Mesenchymal stem cell (in vitro differentiated cells and primary cell): ENCODE results near the gene BRD2.
A peak's percentile ranks its signal among the peaks of the same experiment; 100 is the strongest.

Experiments
- DNase-seq: peaks from one replicate; pipeline ENCODE4 v3.0.0-alpha.2; 2013
- H2AFZ ChIP-seq: one replicate; pipeline ENCODE4 v1.6.1; 2013; ENCODE audit warnings: low read depth, mild to moderate bottlenecking, control low read depth, inconsistent platforms, low read length, moderate library complexity
- H2AK5ac ChIP-seq: 2 replicates; pipeline ENCODE4 v1.6.1; 2013; ENCODE audit warnings: low read length, moderate library complexity, mild to moderate bottlenecking, inconsistent platforms; ENCODE audit not compliant: severe bottlenecking
- H2BK120ac ChIP-seq: one replicate; pipeline ENCODE4 v1.6.1; 2013; ENCODE audit warnings: low read depth, mild to moderate bottlenecking, inconsistent platforms, low read length, moderate library complexity
- H2BK12ac ChIP-seq, 2 experiments: one replicate each; pipeline ENCODE4 v1.6.1; 2013; ENCODE audit warnings: inconsistent platforms in 2 of 2, low read length in 2 of 2, mild to moderate bottlenecking in 2 of 2, moderate library complexity in 2 of 2, control low read depth in 1 of 2
- H2BK15ac ChIP-seq: one replicate; pipeline ENCODE4 v1.6.1; 2013; ENCODE audit warnings: mild to moderate bottlenecking, low read depth, inconsistent platforms; ENCODE audit not compliant: poor library complexity, severe bottlenecking
- H2BK5ac ChIP-seq: 2 replicates; pipeline ENCODE4 v1.6.1; 2013; ENCODE audit warnings: low read depth, mild to moderate bottlenecking, low read length, control low read depth, inconsistent platforms; ENCODE audit not compliant: poor library complexity, severe bottlenecking
- H3K14ac ChIP-seq, 2 experiments: one replicate each; pipeline ENCODE4 v1.6.1; 2013; ENCODE audit warnings: inconsistent platforms in 2 of 2, low read length in 2 of 2, control low read depth in 1 of 2, mild to moderate bottlenecking in 1 of 2, moderate library complexity in 1 of 2
- H3K18ac ChIP-seq, 2 experiments: one replicate each; pipeline ENCODE4 v1.6.1; 2013; ENCODE audit warnings: inconsistent platforms in 2 of 2, low read length in 2 of 2, control low read depth in 1 of 2, low read depth in 1 of 2, mild to moderate bottlenecking in 1 of 2
- H3K23ac ChIP-seq, 2 experiments: one replicate each; pipeline ENCODE4 v1.6.1; 2013; ENCODE audit warnings: inconsistent platforms in 2 of 2, low read length in 2 of 2, mild to moderate bottlenecking in 2 of 2, moderate library complexity in 2 of 2, control low read depth in 1 of 2
- H3K27ac ChIP-seq: 2 replicates; pipeline ENCODE4 v1.5.1; 2013; ENCODE audit warnings: mild to moderate bottlenecking, moderate library complexity, low read length, control low read depth, inconsistent platforms; ENCODE audit not compliant: poor library complexity, severe bottlenecking
- H3K27me3 ChIP-seq, 2 experiments: 2 replicates each; pipeline versions ENCODE4 v1.6.1 to v1.7.0; 2013; ENCODE audit warnings: low read length in 2 of 2, mild to moderate bottlenecking in 2 of 2, moderate library complexity in 2 of 2, control low read depth in 1 of 2, inconsistent platforms in 1 of 2; ENCODE audit not compliant: control insufficient read depth in 1 of 2, insufficient read depth in 1 of 2
- H3K36me3 ChIP-seq, 2 experiments: 2 replicates each; pipeline versions ENCODE4 v1.6.1 to v1.7.0; 2013; ENCODE audit warnings: low read length in 2 of 2, control low read depth in 1 of 2, inconsistent platforms in 1 of 2, low read depth in 1 of 2, mild to moderate bottlenecking in 1 of 2; ENCODE audit not compliant: insufficient read depth in 2 of 2, control insufficient read depth in 1 of 2
- H3K4ac ChIP-seq, 2 experiments: one replicate each; pipeline ENCODE4 v1.6.1; 2013; ENCODE audit warnings: inconsistent platforms in 2 of 2, low read length in 2 of 2, mild to moderate bottlenecking in 2 of 2, moderate library complexity in 2 of 2, control low read depth in 1 of 2, low read depth in 1 of 2
- H3K4me1 ChIP-seq: 2 replicates; pipeline ENCODE4 v1.6.1; 2013; ENCODE audit warnings: low read depth, low read length, control low read depth; ENCODE audit not compliant: control insufficient read depth, insufficient read depth
- H3K4me2 ChIP-seq: 2 replicates; pipeline ENCODE4 v1.6.1; 2013; ENCODE audit warnings: low read length, mild to moderate bottlenecking, inconsistent platforms; ENCODE audit not compliant: poor library complexity, severe bottlenecking
- H3K4me3 ChIP-seq, 2 experiments: 2 replicates each; pipeline versions ENCODE4 v1.5.1 to v1.7.0; 2013; ENCODE audit warnings: low read length in 2 of 2, mild to moderate bottlenecking in 2 of 2, control low read depth in 1 of 2, low read depth in 1 of 2; ENCODE audit not compliant: insufficient read depth in 1 of 2
- H3K79me1 ChIP-seq: replicated peaks from 2 replicates; pipeline ENCODE4 v1.6.1; 2013; ENCODE audit warnings: mild to moderate bottlenecking, control low read depth, low read length, inconsistent platforms; ENCODE audit not compliant: poor library complexity, severe bottlenecking
- H3K9ac ChIP-seq: 2 replicates; pipeline ENCODE4 v1.7.0; 2013; ENCODE audit warnings: mild to moderate bottlenecking, low read length, moderate library complexity
- H3K9me3 ChIP-seq: 2 replicates; pipeline ENCODE4 v1.7.0; 2013; ENCODE audit warnings: mild to moderate bottlenecking, low read length; ENCODE audit not compliant: control insufficient read depth
- H4K8ac ChIP-seq: one replicate; pipeline ENCODE4 v1.6.1; 2013; ENCODE audit warnings: inconsistent platforms, mild to moderate bottlenecking, low read length, moderate library complexity
- H4K91ac ChIP-seq: one replicate; pipeline ENCODE4 v1.6.1; 2013; ENCODE audit warnings: mild to moderate bottlenecking, low read length, inconsistent platforms
- WGBS: methylation state at CpG from one replicate; pipeline ENCODE4 v1.1.7; 2013; ENCODE audit warnings: mixed read lengths; 5-methylcytosine and 5-hydroxymethylcytosine counted together

Gene BRD2

DNA sequence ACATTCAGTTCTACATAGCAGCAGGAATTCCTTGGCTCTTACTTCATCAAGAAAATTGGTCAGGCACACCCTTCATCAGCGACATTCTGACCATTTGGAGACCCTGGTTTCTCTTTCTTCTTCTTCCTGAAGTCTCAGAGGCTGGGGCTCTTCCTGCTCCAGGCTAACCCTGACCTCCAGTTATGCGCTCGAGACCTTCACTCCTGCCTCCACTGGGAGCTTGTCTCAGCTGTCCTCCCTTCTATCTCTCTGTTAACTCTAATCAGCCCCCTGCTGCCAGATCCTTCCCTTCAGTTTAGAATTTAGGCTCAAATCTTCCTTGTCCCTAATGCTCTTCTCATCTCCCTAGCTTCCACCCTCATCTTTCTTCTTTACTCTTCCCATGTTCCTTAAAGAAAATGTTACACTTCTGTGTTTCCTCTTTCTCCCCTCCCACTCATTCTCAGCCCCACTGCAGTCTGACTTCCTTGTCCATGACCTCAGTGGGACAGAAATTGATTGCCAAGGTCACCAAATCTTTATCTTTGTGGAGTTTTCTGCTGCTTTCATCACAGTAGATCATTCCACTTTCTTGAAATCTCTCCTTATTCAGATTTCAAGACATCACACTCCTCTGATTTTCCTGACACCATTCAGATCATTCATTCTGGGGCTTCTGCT, 49.4 kb downstream of the BRD2 start:
- no peak overlapping the region for H3K4ac ChIP-seq
- H3K14ac ChIP-seq: no peak overlapping the region
- H3K9me3 ChIP-seq: no peaks in the 10 kb centered on the region
- no peak overlapping the region for H4K8ac ChIP-seq
- H2AFZ ChIP-seq: no peak overlapping the region
- H3K4me1 ChIP-seq: no peaks in the 10 kb centered on the region
- H3K27ac ChIP-seq: no peak overlapping the region
- DNase-seq: no peak
- H3K4me2 ChIP-seq: no peak overlapping the region
- H3K27me3 ChIP-seq: peaks cover 16 to 75% of the 10 kb centered on the region in 2 experiments
- H2AK5ac ChIP-seq: no peak overlapping the region
- no peaks in the 10 kb centered on the region for H3K79me1 ChIP-seq
- peak overlapping the region; percentile 59 for H2BK120ac ChIP-seq
- H2BK5ac ChIP-seq: no peak overlapping the region
- H3K36me3 ChIP-seq: no peaks in the 10 kb centered on the region
- no peak overlapping the region for H2BK12ac ChIP-seq
- WGBS: 64% methylated on average over 3 of the region's 3 CpGs
- H4K91ac ChIP-seq: no peak overlapping the region
- H2BK15ac ChIP-seq: no peak overlapping the region
- H3K23ac ChIP-seq: no peak overlapping the region
- H3K4me3 ChIP-seq: no peak overlapping the region
- H3K18ac ChIP-seq: no peak overlapping the region
- no peak overlapping the region for H3K9ac ChIP-seq

DNA sequence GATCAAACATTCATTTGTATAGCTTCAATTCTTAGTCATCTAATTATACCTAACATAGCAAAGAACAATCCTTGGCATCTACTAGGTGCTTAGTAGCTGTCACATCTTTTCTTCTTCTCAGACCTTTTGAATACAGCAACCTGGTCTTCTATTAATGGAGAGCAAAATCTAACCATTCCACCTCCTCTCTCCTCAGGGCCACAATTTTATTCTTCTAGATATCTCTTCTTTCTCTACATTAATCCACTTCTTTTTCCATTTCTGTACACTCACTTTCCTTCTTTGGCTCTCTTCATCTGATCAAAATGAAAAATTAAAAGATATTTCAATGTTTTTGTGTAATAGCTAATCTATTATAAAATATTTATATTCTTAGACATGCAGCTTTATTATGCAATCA, 50.0 kb downstream of the BRD2 start:
- H3K36me3 ChIP-seq: no peaks in the 10 kb centered on the region
- no peak overlapping the region for H2BK120ac ChIP-seq
- no peak overlapping the region for H3K23ac ChIP-seq
- no peak overlapping the region for H4K8ac ChIP-seq
- H3K14ac ChIP-seq: no peak overlapping the region
- no peak overlapping the region for H2BK5ac ChIP-seq
- H3K4me1 ChIP-seq: no peaks in the 10 kb centered on the region
- no peak overlapping the region for H2AFZ ChIP-seq
- H3K9ac ChIP-seq: peak overlapping the region; percentile 83
- no peaks in the 10 kb centered on the region for H3K79me1 ChIP-seq
- no peak overlapping the region for H2BK12ac ChIP-seq
- H3K9me3 ChIP-seq: no peaks in the 10 kb centered on the region
- peak overlapping the region in 1 of 2 experiments; percentile 72 for H3K4me3 ChIP-seq
- no peak overlapping the region for H3K4ac ChIP-seq
- no peak overlapping the region for H2AK5ac ChIP-seq
- no peak for DNase-seq
- no peak overlapping the region for H4K91ac ChIP-seq
- H3K4me2 ChIP-seq: no peak overlapping the region
- H2BK15ac ChIP-seq: no peak overlapping the region
- no peak overlapping the region for H3K18ac ChIP-seq
- no peak overlapping the region for H3K27ac ChIP-seq
- peaks cover 10 to 76% of the 10 kb centered on the region in 2 experiments for H3K27me3 ChIP-seq

GRCh38 chr6:33018904-33019303, 50.5 kb downstream of the BRD2 start:
- Histone ChIP-seq H3K18ac (peak overlapping the region in 1 of 2 experiments; percentile 5), H3K4me3 (peak overlapping the region in 1 of 2 experiments; percentile 72), H3K4me1 (no peaks in the 10 kb centered on the region), H2BK5ac (no peak overlapping the region), H4K91ac (no peak overlapping the region), H3K4ac (no peak overlapping the region), H3K36me3 (no peaks in the 10 kb centered on the region), H3K27me3 (peaks cover 5 to 71% of the 10 kb centered on the region in 2 experiments), H3K14ac (no peak overlapping the region), H2AK5ac (no peak overlapping the region), H3K4me2 (no peak overlapping the region), H2BK12ac (no peak overlapping the region), H3K9me3 (no peaks in the 10 kb centered on the region), H2AFZ (peak overlapping the region; percentile 18), H3K9ac (peak overlapping the region; percentile 83), H3K79me1 (no peaks in the 10 kb centered on the region), H2BK120ac (no peak overlapping the region), H4K8ac (peak overlapping the region; percentile 15), H2BK15ac (no peak overlapping the region), H3K27ac (no peak overlapping the region), H3K23ac (no peak overlapping the region)
- WGBS: 21% methylated on average over 6 of the region's 6 CpGs
- peak; percentile 92 for DNase-seq

GRCh38 chr6:33019372-33019771, 51.0 kb downstream of the BRD2 start:
- no peak overlapping the region for H3K27ac ChIP-seq
- no peak overlapping the region for H3K4me2 ChIP-seq
- no peaks in the 10 kb centered on the region for H3K4me1 ChIP-seq
- peak overlapping the region in 1 of 2 experiments; percentile 89 for H3K18ac ChIP-seq
- peak overlapping the region; percentile 23 to 69 for H2BK12ac ChIP-seq
- H3K27me3 ChIP-seq: peaks cover under 1 to 69% of the 10 kb centered on the region in 2 experiments
- peak overlapping the region in 1 of 2 experiments; percentile 78 for H3K4ac ChIP-seq
- H2AFZ ChIP-seq: peak overlapping the region; percentile 3
- H3K79me1 ChIP-seq: no peaks in the 10 kb centered on the region
- no peak overlapping the region for H2BK5ac ChIP-seq
- no peak overlapping the region for H2BK120ac ChIP-seq
- peak overlapping the region; percentile 64 for H4K91ac ChIP-seq
- H2AK5ac ChIP-seq: no peak overlapping the region
- H3K23ac ChIP-seq: peak overlapping the region in 1 of 2 experiments; percentile 77
- H3K9ac ChIP-seq: peak overlapping the region; percentile 83
- no peaks in the 10 kb centered on the region for H3K9me3 ChIP-seq
- H3K36me3 ChIP-seq: no peaks in the 10 kb centered on the region
- H3K14ac ChIP-seq: no peak overlapping the region
- H3K4me3 ChIP-seq: peak overlapping the region in 1 of 2 experiments; percentile 72
- no peak for DNase-seq
- H2BK15ac ChIP-seq: no peak overlapping the region
- H4K8ac ChIP-seq: no peak overlapping the region
